Smooth muscle cell of bladder (primary cell): ENCODE measurements around the gene DIPK1B. TPM values are rescaled to one million over a fixed set of nuclear protein-coding genes. Genes with fewer than 3 reads are reported as not detected.

ENCODE experiments used
- total RNA-seq: library from RNA; depleted of rRNA; stranded (reverse); fragments of >200 nt; gene quantifications from 2 replicates; pipeline ENCODE4 v1.2.3, GENCODE V29; 2014

DIPK1B gene
- 1.00 and 1.0 TPM in 2 replicates for total RNA-seq

GRCh38 chr9:136711751-136712689, at the start of gene DIPK1B:
DIPK1B (plus strand) TSS chr9:136712572; CDS start chr9:136712666, 94 bp downstream.

GRCh38 chr9:136662656-136663581, 49.5 kb upstream of the DIPK1B start, which contains the start of gene EGFL7:
EGFL7 (plus strand) TSS chr9:136662916; CDS start chr9:136668283, 5,367 bp downstream.

GRCh38 chr9:136686794-136687711, 25.3 kb upstream of the DIPK1B start, which contains the start of gene AGPAT2:
AGPAT2 (minus strand) TSS chr9:136687457; CDS start chr9:136687357, 100 bp downstream.

GRCh38 chr9:136742591-136743391, 30.4 kb downstream of the DIPK1B start, which contains the start of gene LCN10:
LCN10 (minus strand) TSS chr9:136742940; CDS start chr9:136742903, 37 bp downstream.

GRCh38 chr9:136748201-136748600, 35.8 kb downstream of the DIPK1B start, which contains the start of gene LCN6:
LCN6 (minus strand) TSS chr9:136748525; CDS start chr9:136748483, 42 bp downstream.

GRCh38 chr9:136764301-136764891, 52.0 kb downstream of the DIPK1B start, which contains the start of gene LCN15:
LCN15 (minus strand) TSS chr9:136764518; CDS start chr9:136764488, 30 bp downstream.

Other genes with a start within 250 kb of the DIPK1B start
- 12.7 and 18.7 TPM in 2 replicates for gene SEC16A, start 229.5 kb upstream of the DIPK1B start, total RNA-seq
- gene NOTCH1, start 166.5 kb upstream of the DIPK1B start, total RNA-seq = 13.5 and 17.4 TPM in 2 replicates
- 10.5 and 15.6 TPM in 2 replicates for gene EGFL7, start 49.7 kb upstream of the DIPK1B start, total RNA-seq
- gene AGPAT2, start 25.1 kb upstream of the DIPK1B start, total RNA-seq = 42.0 and 46.8 TPM in 2 replicates
- gene LCN10, start 30.4 kb downstream of the DIPK1B start, total RNA-seq = not detected in 2 replicates
- not detected in 2 replicates for gene LCN6, start 36.0 kb downstream of the DIPK1B start, total RNA-seq
- not detected in 2 replicates for gene LCN8, start 45.7 kb downstream of the DIPK1B start, total RNA-seq
- not detected in 2 replicates for gene LCN15, start 51.9 kb downstream of the DIPK1B start, total RNA-seq
- 57.2 and 57.3 TPM in 2 replicates for gene TMEM141, start 78.8 kb downstream of the DIPK1B start, total RNA-seq
- gene CCDC183, start 83.8 kb downstream of the DIPK1B start, total RNA-seq = 0.28 and 0.46 TPM in 2 replicates
- gene RABL6, start 95.4 kb downstream of the DIPK1B start, total RNA-seq = 55.6 and 61.1 TPM in 2 replicates
- gene AJM1, start 129.9 kb downstream of the DIPK1B start, total RNA-seq = 1.00 and 1.4 TPM in 2 replicates
- 203 and 206 TPM in 2 replicates for gene PHPT1, start 136.8 kb downstream of the DIPK1B start, total RNA-seq
- gene MAMDC4, start 139.8 kb downstream of the DIPK1B start, total RNA-seq = 0.85 and 2.2 TPM in 2 replicates
- 452 and 470 TPM in 2 replicates for gene EDF1, start 153.7 kb downstream of the DIPK1B start, total RNA-seq
- 4.0 and 6.3 TPM in 2 replicates for gene TRAF2, start 173.9 kb downstream of the DIPK1B start, total RNA-seq
- 116 and 152 TPM in 2 replicates for gene FBXW5, start 232.2 kb downstream of the DIPK1B start, total RNA-seq
- gene C8G, start 232.7 kb downstream of the DIPK1B start, total RNA-seq = 0.14 TPM in 1 of 2 replicates, not detected in the other
- 0.28 TPM in 1 of 2 replicates, not detected in the other for gene LCN12, start 239.7 kb downstream of the DIPK1B start, total RNA-seq